Lung (tissue), 12 donors: Measurements from ENCODE around the gene NFIA. TPM values are rescaled to one million over a fixed set of nuclear protein-coding genes. Genes with fewer than 3 reads are reported as not detected.
A peak's percentile ranks its signal among the peaks of the same experiment; 100 is the strongest.

Source experiments
- ATAC-seq: fragments of 200-7000 bp; cut with Tn5 transposase; one replicate; pipeline ENCODE4 v1.9.1; 2020; ENCODE audit warnings: moderate number of reproducible peaks; ENCODE audit not compliant: insufficient read depth, low FRiP score
- DNase-seq, 3 donors: peaks; one replicate each; pipeline ENCODE4 v3.0.0-alpha.2; 2013 to 2017
- H3K27ac ChIP-seq, 2 donors: one replicate each; pipeline ENCODE4 v1.5.1; 2013; ENCODE audit warnings: mild to moderate bottlenecking in 2 of 2, moderate library complexity in 2 of 2, control low read depth in 1 of 2, inconsistent platforms in 1 of 2, low read depth in 1 of 2, low read length in 1 of 2
- H3K27me3 ChIP-seq, 3 donors: one replicate each; pipeline ENCODE4 v1.5.1; 2013; ENCODE audit warnings: low read length in 2 of 3; ENCODE audit not compliant: control insufficient read depth in 3 of 3, insufficient read depth in 3 of 3
- H3K36me3 ChIP-seq, 4 donors: one replicate each; pipeline ENCODE4 v1.5.1; 2013; ENCODE audit warnings: low read length in 4 of 4, mild to moderate bottlenecking in 1 of 4, moderate library complexity in 1 of 4; ENCODE audit not compliant: control insufficient read depth in 4 of 4, insufficient read depth in 4 of 4
- H3K4me1 ChIP-seq, 5 donors: one replicate each; pipeline ENCODE4 v1.5.1; 2013; ENCODE audit warnings: low read length in 5 of 5, mild to moderate bottlenecking in 2 of 5, moderate library complexity in 1 of 5; ENCODE audit not compliant: control insufficient read depth in 5 of 5, insufficient read depth in 5 of 5
- H3K4me3 ChIP-seq: one replicate; pipeline ENCODE4 v1.5.1; 2013; ENCODE audit warnings: mild to moderate bottlenecking, control low read depth, moderate library complexity
- H3K9ac ChIP-seq, 2 donors: one replicate each; pipeline ENCODE4 v1.5.1; 2013; ENCODE audit warnings: low read length in 2 of 2, control low read depth in 1 of 2; ENCODE audit not compliant: insufficient read depth in 1 of 2
- H3K9me3 ChIP-seq, 4 donors: one replicate each; pipeline ENCODE4 v1.5.1; 2013; ENCODE audit warnings: low read length in 3 of 4, mild to moderate bottlenecking in 1 of 4, moderate library complexity in 1 of 4; ENCODE audit not compliant: control insufficient read depth in 4 of 4, insufficient read depth in 3 of 4
- WGBS, 2 donors: extraction: QIAGEN DNeasy Blood & Tissue Kit; methylation state at CpG; one replicate each; pipeline ENCODE4 v1.1.7; 2013; 5-methylcytosine and 5-hydroxymethylcytosine counted together
- polyA plus RNA-seq, 2 donors: library from polyadenylated mRNA; stranded (reverse); fragments of 200-250 nt; gene quantifications; one replicate each; pipeline ENCODE4 v1.2.1, GENCODE V29; 2013
- total RNA-seq, 2 donors: library from RNA; depleted of rRNA in 1 of 2; stranded (reverse); fragments of >200 nt in 1 of 2; gene quantifications; one replicate each; pipeline ENCODE4 v1.2.1, GENCODE V29; 2014 to 2021
- TF ChIP-seq, protein P1 (sequence below): IDR thresholded peaks from 2 replicates; pipeline ENCODE4 v1.5.1; 2012; ENCODE audit warnings: mild to moderate bottlenecking; ENCODE audit errors: control extremely low read depth, extremely low read depth
- donor health status: control.
- donor health status: control.
- donor health status: Bipolar disorder and iron deficiency.
- donor health status: healthy.
- donor health status: DM: yes; HTN: yes; CAD: no.

NFIA gene
- total and polyA plus RNA-seq, 4 donors, result 3.0 to 63.4 (median 34.2) TPM

DNA sequence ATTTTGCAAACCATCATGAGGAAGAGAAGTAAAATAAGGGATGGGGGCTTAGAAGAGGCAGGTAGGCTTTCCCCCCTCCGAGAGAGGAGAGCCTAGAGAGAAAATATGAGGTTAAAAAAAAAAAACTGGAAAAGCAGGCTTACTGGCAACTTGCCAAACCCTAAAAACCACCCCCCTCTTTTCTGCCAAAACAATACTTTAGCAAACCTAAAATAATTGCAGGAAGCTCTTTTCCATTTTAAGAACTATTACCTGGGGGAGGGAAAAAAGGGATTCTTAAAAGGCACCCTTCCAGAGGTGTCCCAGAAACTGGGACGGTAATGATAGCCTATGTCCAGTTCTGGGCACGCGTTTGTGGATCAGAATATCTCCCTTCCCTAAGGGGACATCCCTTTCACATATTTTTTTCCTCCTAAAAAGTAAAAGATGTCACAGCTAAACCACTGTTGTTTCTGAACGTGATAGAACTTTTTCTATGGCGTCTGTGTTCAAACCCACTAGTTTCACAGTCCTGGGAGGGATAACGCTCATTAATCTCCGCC, 1.1 kb upstream of the NFIA start:
- 5 to 10% methylated on average over 8 of the region's 8 CpGs for WGBS, 2 donors
- Histone ChIP-seq H3K27ac (peak overlapping the region; percentile 92 to 100), H3K9me3 (no peaks in the 10 kb centered on the region), H3K27me3 (no peaks in the 10 kb centered on the region), H3K4me3 (peak overlapping the region; percentile 96), H3K9ac (peak overlapping the region in 1 of 2 donors; percentile 43), H3K36me3 (no peaks in the 10 kb centered on the region), H3K4me1 (peaks cover 3 to 57% (median 17%) of the 10 kb centered on the region in 5 donors)
- DNase-seq (peak in 2 of 3 donors; percentile 73 to 80), ATAC-seq (no peak)
- TF ChIP-seq, protein P1, sequence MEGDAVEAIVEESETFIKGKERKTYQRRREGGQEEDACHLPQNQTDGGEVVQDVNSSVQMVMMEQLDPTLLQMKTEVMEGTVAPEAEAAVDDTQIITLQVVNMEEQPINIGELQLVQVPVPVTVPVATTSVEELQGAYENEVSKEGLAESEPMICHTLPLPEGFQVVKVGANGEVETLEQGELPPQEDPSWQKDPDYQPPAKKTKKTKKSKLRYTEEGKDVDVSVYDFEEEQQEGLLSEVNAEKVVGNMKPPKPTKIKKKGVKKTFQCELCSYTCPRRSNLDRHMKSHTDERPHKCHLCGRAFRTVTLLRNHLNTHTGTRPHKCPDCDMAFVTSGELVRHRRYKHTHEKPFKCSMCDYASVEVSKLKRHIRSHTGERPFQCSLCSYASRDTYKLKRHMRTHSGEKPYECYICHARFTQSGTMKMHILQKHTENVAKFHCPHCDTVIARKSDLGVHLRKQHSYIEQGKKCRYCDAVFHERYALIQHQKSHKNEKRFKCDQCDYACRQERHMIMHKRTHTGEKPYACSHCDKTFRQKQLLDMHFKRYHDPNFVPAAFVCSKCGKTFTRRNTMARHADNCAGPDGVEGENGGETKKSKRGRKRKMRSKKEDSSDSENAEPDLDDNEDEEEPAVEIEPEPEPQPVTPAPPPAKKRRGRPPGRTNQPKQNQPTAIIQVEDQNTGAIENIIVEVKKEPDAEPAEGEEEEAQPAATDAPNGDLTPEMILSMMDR, result no peak

DNA sequence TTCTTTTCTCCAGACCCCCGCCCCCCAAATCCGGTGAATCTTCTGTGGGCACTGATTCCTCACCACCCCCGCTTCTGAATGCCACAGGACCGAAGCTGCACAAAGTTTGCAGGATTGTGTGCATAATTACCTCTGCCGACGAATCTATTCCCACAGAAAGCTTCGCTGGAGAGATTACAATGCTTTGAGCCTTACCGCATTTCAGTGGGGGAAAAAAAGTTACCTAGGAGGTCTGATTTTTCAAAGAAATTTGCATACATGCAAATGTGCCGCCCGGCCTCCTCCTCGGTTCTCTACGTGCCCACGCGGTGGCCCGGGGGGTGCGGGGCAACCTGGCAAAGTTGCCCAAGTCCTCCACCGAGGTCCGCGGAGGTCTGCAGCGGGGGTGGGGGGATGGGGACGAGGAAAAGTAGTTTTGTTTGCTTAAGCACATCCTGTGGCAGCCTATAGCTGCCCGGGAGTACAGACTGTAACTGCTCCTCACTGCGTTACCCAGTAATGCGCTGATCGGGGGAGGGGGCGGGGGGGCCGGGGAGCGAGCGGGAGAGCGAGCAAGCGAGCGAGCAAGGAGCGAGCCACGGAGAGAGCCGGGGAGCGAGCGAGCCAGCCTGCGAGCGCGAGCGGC, 563 bp upstream of the NFIA start:
- Histone ChIP-seq H3K4me3 (peak overlapping the region; percentile 96), H3K27me3 (no peaks in the 10 kb centered on the region), H3K4me1 (peaks cover 3 to 54% (median 17%) of the 10 kb centered on the region in 5 donors), H3K27ac (peak overlapping the region; percentile 92 to 100), H3K9me3 (no peaks in the 10 kb centered on the region), H3K9ac (peak overlapping the region in 1 of 2 donors; percentile 43), H3K36me3 (no peaks in the 10 kb centered on the region)
- 1% methylated on average over 39 to 40 of the region's 41 CpGs for WGBS, 2 donors
- ATAC-seq, result no peak
- peak; percentile 90 to 91 (median 90) for DNase-seq
- TF ChIP-seq, protein P1, result no peak

DNA sequence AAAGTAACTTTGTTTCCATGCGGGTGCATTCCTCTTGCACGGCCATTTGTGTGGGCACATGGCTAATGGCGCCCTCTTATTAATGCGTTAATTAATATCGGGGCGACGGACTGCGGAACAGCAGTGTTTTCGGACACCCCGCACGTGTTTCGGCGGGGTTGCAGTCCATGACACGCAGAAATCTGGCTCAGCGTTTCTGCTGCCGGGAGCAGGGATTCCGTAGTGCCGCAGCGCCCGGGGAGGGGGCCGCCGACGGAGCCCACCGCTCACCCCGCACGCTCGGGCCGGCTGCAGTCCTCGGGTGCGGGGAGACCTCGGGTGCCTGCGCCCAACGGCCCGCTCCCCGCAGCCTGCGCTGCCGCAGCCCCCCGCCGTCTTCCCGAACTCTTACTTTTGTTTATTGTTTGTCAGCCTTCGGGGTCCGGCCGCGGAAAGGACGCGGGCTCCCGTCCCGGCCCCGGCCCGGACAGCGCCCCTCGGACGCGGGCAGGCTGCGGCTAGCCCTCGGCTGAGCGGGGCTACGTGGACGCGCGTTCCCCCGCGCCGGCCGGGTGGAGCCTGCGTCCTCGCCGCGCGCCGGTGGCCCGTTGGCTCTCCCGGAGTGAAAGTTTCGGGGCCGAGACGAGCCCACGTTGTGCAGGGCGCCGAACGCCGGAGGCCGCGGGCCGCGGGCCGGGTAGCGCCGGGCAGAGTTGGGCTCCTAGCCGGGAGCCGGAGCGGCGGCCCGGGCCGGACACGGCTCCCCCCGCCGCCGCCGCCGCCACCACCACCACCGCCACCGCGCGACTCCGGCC, 849 bp downstream of the NFIA start:
- WGBS, 2 donors, result 0% methylated on average over 97 to 105 of the region's 105 CpGs
- H3K36me3 ChIP-seq, result peaks cover 0 to 3% (median 1%) of the 10 kb centered on the region in 4 donors
- H3K9me3 ChIP-seq, result no peaks in the 10 kb centered on the region
- peak overlapping the region; percentile 96 for H3K4me3 ChIP-seq
- H3K4me1 ChIP-seq, result peaks cover 1 to 61% (median 21%) of the 10 kb centered on the region in 5 donors
- peak overlapping the region; percentile 69 to 89 for H3K9ac ChIP-seq
- no peaks in the 10 kb centered on the region for H3K27me3 ChIP-seq
- TF ChIP-seq, protein P1, result no peak
- ATAC-seq, result peak; percentile 37
- H3K27ac ChIP-seq, result peak overlapping the region; percentile 98 to 100
- peak; percentile 34 to 53 (median 42) for DNase-seq
